Head of caudate nucleus (tissue), 42 donors: ENCODE results near the gene HDC.

Source experiments
- DNase-seq, 42 donors: peaks; one replicate each; pipeline versions ENCODE4 v3.0.0 to v3.0.0-alpha.2; 2020 to 2021; ENCODE audit warnings: mixed read lengths in 7 of 42
- intact Hi-C: fragments of 100-400 bp; cut with DNase I; formaldehyde crosslinking; loops from one replicate; pipeline ENCODE4 v1.15.0; 2022

Gene HDC

GRCh38 chr15:50265620-50266019 lies at the start of gene HDC:
TSS of gene HDC (minus strand) at chr15:50265726. CDS start at chr15:50265623, 103 bp downstream.
- intact Hi-C loops: no loop called here

GRCh38 chr15:50312636-50313035 lies 47.1 kb upstream of the HDC start:
- no peak for DNase-seq
- intact Hi-C loops: no loop called here

More at GRCh38 chr15:50265620-50266019, at the start of gene HDC:
- DNase-seq: no peak

GRCh38 chr15:50307799-50308198 lies 42.3 kb upstream of the HDC start:
- intact Hi-C loops: no loop called here
- DNase-seq: no peak

DNA sequence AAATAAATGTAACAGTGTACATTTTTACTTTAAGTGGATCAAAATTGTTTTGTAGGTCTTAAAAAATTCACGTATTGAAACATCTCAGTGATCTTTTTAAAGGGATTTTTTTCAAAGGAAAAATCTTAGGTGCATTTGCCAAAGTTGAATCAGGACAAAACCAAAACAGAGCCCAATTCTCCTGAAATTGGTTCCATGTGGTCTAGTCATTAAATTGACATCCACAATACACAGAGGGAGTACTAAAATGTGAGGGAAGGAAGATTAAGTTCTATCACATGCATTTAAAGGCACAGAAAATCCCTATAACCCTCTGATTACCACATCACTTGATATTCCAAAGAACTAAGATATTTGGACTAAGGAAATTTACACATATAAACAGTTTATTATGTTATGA lies 39.3 kb upstream of the HDC start:
- no peak for DNase-seq
- intact Hi-C loops: no loop called here

GRCh38 chr15:50302581-50302980 lies 37.1 kb upstream of the HDC start:
- DNase-seq: no peak
- intact Hi-C loops: no loop called here

- intact Hi-C loops: no loop called here
- DNase-seq: no peak
Observed at GRCh38 chr15:50298340-50298739, 32.8 kb upstream of the HDC start.

DNA sequence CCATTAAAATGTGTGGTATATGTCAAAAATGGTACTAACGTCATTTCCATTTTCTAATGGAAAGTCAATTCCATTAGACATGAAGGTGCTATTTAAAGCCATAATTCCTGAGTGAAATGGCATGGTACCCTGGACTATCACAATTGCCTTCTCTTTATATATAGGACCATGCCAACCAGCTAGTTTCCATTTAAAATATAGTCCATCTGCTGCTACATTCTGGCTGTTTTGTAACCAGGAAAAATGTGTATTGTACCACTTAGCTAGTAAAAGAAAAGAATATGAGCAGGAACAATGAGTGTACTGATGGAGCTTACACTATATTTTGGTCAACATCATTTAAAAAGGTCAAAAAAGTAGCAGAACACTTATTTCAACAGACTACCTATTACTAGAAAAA lies 30.4 kb upstream of the HDC start:
- intact Hi-C loops: no loop called here

DNA sequence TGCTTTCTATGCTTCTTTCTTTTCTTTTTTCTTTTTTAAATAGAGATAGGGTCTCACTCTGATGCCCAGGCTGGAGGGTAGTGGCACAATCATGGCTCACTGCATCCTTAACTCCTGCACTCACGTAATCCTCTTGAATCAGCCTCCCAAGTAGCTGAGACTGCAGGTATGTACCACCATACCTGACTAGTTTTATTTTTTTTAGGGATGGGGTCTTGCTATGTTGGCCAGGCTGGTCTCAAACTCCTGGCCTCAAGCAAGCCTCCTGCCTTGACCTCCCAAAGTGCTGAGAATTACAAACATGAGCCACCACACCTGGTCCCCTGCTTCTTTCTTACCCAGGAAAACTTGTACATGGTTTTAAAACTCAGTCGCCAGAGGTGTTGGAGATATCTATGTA lies 24.2 kb upstream of the HDC start:
- intact Hi-C loops: no loop called here
- no peak for DNase-seq

More for the DNA sequence above, 30.4 kb upstream of the HDC start:
- DNase-seq: no peak

GRCh38 chr15:50287324-50288116 lies 22.0 kb upstream of the HDC start:
- intact Hi-C loops: no loop called here
- DNase-seq: no peak

GRCh38 chr15:50281427-50281826 lies 15.9 kb upstream of the HDC start:
- intact Hi-C loops: no loop called here
- no peak for DNase-seq

GRCh38 chr15:50280271-50280670 lies 14.7 kb upstream of the HDC start:
- DNase-seq: no peak
- intact Hi-C loops: no loop called here

- no peak for DNase-seq
- intact Hi-C loops: no loop called here
Observed at GRCh38 chr15:50278496-50278895, 13.0 kb upstream of the HDC start.

DNA sequence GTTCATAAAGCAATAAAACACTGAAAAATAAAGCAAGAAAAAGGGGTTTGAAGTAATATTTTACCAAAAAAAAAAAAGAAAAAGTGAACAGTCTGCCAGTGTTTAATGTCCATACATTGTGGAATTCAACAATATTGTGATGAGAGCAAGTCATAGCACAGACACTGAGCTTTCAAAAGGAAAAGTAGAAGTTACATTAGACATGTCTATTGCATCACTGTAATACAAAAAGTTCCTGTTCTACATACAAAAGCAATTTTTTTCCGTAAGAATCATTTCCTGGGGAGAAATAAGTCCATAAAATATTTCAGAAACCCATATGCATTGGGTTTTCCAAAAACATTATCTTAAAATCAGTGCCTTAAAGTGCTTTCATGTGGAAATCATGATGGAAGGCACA lies 11.8 kb upstream of the HDC start:
- intact Hi-C loops: no loop called here
- DNase-seq: no peak

DNA sequence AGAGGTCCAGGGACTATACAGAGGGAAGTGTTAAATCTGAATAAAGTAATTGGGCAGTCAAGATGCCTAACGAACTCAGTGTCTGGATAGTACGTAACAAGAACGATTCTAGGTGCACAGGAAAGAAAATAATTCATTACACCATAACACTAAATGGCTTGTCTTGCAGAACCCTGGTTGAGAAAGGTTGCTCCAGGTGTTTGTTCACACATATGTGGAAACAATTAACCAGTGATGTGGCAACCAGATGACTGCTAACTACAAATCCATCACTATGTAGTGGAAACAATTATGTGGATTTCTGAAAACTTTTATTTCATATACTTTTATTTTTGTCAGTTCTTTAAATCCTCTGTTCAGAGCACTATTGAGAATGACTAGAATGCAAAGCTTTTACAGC lies 10.4 kb upstream of the HDC start:
- no peak for DNase-seq
- intact Hi-C loops: no loop called here

DNA sequence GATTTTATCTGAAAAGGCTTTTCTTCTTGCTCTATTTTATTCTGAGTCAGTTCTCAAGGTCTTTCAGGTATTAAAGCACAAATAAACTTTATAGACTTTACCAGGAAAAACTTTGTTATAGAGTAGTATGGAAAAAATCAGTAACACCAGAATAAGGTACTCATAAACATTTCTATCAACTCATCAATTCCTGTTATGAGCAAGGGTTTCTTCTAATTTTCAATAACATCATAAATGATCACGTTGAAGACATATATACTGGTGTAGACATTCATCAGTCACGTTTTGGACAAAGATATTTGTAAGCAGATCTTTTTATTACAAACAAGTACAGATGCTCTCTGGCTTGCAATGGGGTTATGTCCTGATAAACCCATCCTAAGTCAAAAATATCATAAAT lies 9.6 kb upstream of the HDC start:
- intact Hi-C loops: no loop called here

GRCh38 chr15:50267577-50267976 lies 2.1 kb upstream of the HDC start:
- intact Hi-C loops: no loop called here
- DNase-seq: no peak

More for the DNA sequence above, 9.6 kb upstream of the HDC start:
- DNase-seq: no peak

GRCh38 chr15:50262533-50262932 lies 3.0 kb downstream of the HDC start:
- DNase-seq: no peak
- intact Hi-C loops: no loop called here

DNA sequence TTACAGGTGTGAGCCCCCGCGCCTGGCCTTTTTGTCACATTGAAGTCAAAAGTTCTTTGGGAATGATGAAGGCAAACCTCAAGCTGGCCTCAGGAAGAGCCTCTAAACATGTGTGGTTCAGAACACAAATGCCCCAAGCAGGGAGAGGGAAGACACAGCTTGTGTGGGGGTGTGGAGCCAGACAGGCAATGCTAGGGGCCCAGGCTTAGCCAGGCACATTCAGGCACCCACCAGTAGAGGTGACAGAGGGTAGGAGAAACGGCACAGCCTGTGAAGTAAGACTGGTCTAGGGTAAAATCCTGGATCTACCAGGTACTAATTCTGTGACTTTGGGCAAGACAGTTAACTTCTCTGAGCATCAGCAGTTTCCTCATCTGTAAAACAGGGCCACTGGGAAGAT lies 3.5 kb downstream of the HDC start:
- no peak for DNase-seq
- intact Hi-C loops: no loop called here

DNA sequence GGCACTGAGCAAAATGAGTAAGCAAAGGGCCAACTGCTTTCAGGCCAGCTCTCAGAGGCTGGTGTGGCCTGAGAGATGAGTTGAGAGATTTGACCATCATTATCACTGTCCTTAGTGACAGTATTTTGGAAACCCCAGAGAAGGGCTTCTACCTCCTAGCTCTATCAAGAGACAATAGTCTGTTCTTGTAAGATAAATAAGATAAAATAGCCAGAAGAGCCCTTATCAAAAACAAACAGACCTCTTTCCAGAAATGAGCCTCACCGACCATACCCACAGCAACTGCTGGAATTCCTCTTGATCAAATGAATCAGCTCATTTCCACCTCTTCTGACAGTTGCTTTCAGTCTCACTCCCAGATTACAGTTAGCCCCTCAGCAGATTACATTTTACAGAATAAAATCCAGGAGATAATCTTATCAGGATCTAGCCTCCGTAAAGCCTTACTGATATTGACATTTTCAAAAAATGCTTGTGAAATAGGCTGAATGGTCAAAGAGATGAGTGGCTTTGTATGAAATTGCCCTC lies 4.5 kb downstream of the HDC start:
- intact Hi-C loops: no loop called here
- DNase-seq: no peak

GRCh38 chr15:50259276-50259675 lies 6.2 kb downstream of the HDC start:
- intact Hi-C loops: no loop called here
- no peak for DNase-seq

- intact Hi-C loops: no loop called here
- no peak for DNase-seq
Observed at GRCh38 chr15:50257924-50258323, 7.6 kb downstream of the HDC start.
